Measurements from ENCODE around the gene TRAPPC8. TPM values are rescaled to one million over a fixed set of nuclear protein-coding genes. Genes with fewer than 3 reads are reported as not detected.
"Not testable (repeated sequence)": the region's sequence is repeated elsewhere in the genome, so short reads cannot be mapped to it uniquely, and the experiment has no call there.

Gene TRAPPC8
- total RNA-seq, 1 donor from 2014 or later: 14.6 TPM

- H3K4me3 ChIP-seq (ENCODE audit: low read depth, low read length): no peak overlapping the region
- no peak for TF ChIP-seq CTCF (conservative IDR thresholded peaks at IDR 0.05; ENCODE audit: low read depth, low read length)
- no peak for DNase-seq (ENCODE audit: low read depth)
These were observed 128.8 kb downstream of the TRAPPC8 start for GRCh38 chr18:31814132-31814531.

- not testable (repeated sequence) for DNase-seq (ENCODE audit: low read depth); H3K4me3 ChIP-seq (ENCODE audit: low read depth, low read length)
These were observed 132.4 kb downstream of the TRAPPC8 start for GRCh38 chr18:31810336-31811130.

GRCh38 chr18:31809049-31809448, 133.9 kb downstream of the TRAPPC8 start:
- DNase-seq (ENCODE audit: low read depth): not testable (repeated sequence)

GRCh38 chr18:31801078-31801477, 141.8 kb downstream of the TRAPPC8 start:
- TF ChIP-seq CTCF (conservative IDR thresholded peaks at IDR 0.05; ENCODE audit: low read depth, low read length): no peak
- no peak for DNase-seq (ENCODE audit: low read depth)

More at GRCh38 chr18:31809049-31809448, 133.9 kb downstream of the TRAPPC8 start:
- not testable (repeated sequence) for H3K4me3 ChIP-seq (ENCODE audit: low read depth, low read length)

GRCh38 chr18:31799257-31799656, 143.7 kb downstream of the TRAPPC8 start:
- not testable (repeated sequence) for H3K4me3 ChIP-seq (ENCODE audit: low read depth, low read length); DNase-seq (ENCODE audit: low read depth)

More at GRCh38 chr18:31801078-31801477, 141.8 kb downstream of the TRAPPC8 start:
- H3K4me3 ChIP-seq (ENCODE audit: low read depth, low read length): no peak overlapping the region

- TF ChIP-seq CTCF (conservative IDR thresholded peaks at IDR 0.05; ENCODE audit: low read depth, low read length): no peak
These were observed 144.5 kb downstream of the TRAPPC8 start for GRCh38 chr18:31798399-31798798.

GRCh38 chr18:31795747-31796146, 147.2 kb downstream of the TRAPPC8 start:
- TF ChIP-seq CTCF (conservative IDR thresholded peaks at IDR 0.05; ENCODE audit: low read depth, low read length): no peak
- DNase-seq (ENCODE audit: low read depth): no peak
- H3K4me3 ChIP-seq (ENCODE audit: low read depth, low read length): no peak overlapping the region

More at GRCh38 chr18:31798399-31798798, 144.5 kb downstream of the TRAPPC8 start:
- no peak for DNase-seq (ENCODE audit: low read depth)
- H3K4me3 ChIP-seq (ENCODE audit: low read depth, low read length): no peak overlapping the region

- no peak for TF ChIP-seq CTCF (conservative IDR thresholded peaks at IDR 0.05; ENCODE audit: low read depth, low read length)
- DNase-seq (ENCODE audit: low read depth): no peak
- H3K4me3 ChIP-seq (ENCODE audit: low read depth, low read length): no peak overlapping the region
These were observed 149.4 kb downstream of the TRAPPC8 start for GRCh38 chr18:31793531-31793930.
